Colonic mucosa (tissue), 4 donors: ENCODE data around the gene PCED1B. TPM values are rescaled to one million over a fixed set of nuclear protein-coding genes. Genes with fewer than 3 reads are reported as not detected.

Experiments
- DNase-seq: peaks from one replicate; pipeline ENCODE4 v3.0.0-alpha.2; 2020
- H3K27ac ChIP-seq: fragments of 200-600 bp; one replicate; pipeline ENCODE4 v1.8.0; 2021
- H3K27me3 ChIP-seq: fragments of 200-600 bp; one replicate; pipeline ENCODE4 v1.8.0; 2021
- H3K36me3 ChIP-seq: fragments of 200-600 bp; one replicate; pipeline ENCODE4 v1.8.0; 2021
- H3K4me1 ChIP-seq: fragments of 200-600 bp; one replicate; pipeline ENCODE4 v1.8.0; 2021; ENCODE audit warnings: mild to moderate bottlenecking
- H3K4me3 ChIP-seq: fragments of 200-600 bp; one replicate; pipeline ENCODE4 v1.8.0; 2021
- H3K9ac ChIP-seq, 2 donors: one replicate each; pipeline ENCODE4 v1.7.0; 2013; ENCODE audit warnings: control low read depth in 2 of 2, low read depth in 2 of 2, low read length in 2 of 2
- H3K9me3 ChIP-seq: fragments of 200-600 bp; one replicate; pipeline ENCODE4 v1.8.0; 2021
- CTCF ChIP-seq: fragments of 200-600 bp; IDR thresholded peaks from one replicate; pipeline ENCODE4 v1.8.0; 2022; ENCODE audit warnings: antibody characterized with exemption, mild to moderate bottlenecking
- intact Hi-C: fragments of 100-400 bp; cut with DNase I; formaldehyde crosslinking; loops from one replicate; pipeline ENCODE4 v1.14.1; 2022
- total RNA-seq, 2 donors: library from RNA; stranded (reverse); fragmentation: NEBNext Ultra II Directional in 1 of 2; extraction: Animal tissue kit (Norgen Biotek cat#: 25700) in 1 of 2; gene quantifications; one replicate each; pipeline ENCODE4 v1.2.1, GENCODE V29; 2021
- donor health status: healthy.
- donor health status: DM: no; HTN: no; CAD: no.
- donor health status: DM: no; HTN: no; CAD: no.

PCED1B gene
- total RNA-seq, 2 donors from 2014 or later, result 1.8 to 2.1 TPM

- DNase-seq, result no peak
- TF ChIP-seq CTCF, result no peak
- H3K4me1 ChIP-seq, result peaks cover 2% of the 10 kb centered on the region
Observed at GRCh38 chr12:47087088-47087688, 7.8 kb downstream of the PCED1B start.

GRCh38 chr12:47088021-47088944 lies 8.9 kb downstream of the PCED1B start:
- TF ChIP-seq CTCF, result no peak
- H3K9ac ChIP-seq, result no peak overlapping the region
- peaks cover 2% of the 10 kb centered on the region for H3K4me1 ChIP-seq
- intact Hi-C loops, result no loop called here
- H3K36me3 ChIP-seq, result no peaks in the 10 kb centered on the region
- no peaks in the 10 kb centered on the region for H3K27me3 ChIP-seq
- H3K27ac ChIP-seq, result peak overlapping the region; percentile 15
- H3K9me3 ChIP-seq, result no peaks in the 10 kb centered on the region
- H3K4me3 ChIP-seq, result no peak overlapping the region
- DNase-seq, result no peak

More at GRCh38 chr12:47087088-47087688, 7.8 kb downstream of the PCED1B start:
- Histone ChIP-seq H3K27me3 (no peaks in the 10 kb centered on the region), H3K36me3 (no peaks in the 10 kb centered on the region), H3K4me3 (no peak overlapping the region), H3K27ac (peak overlapping the region; percentile 15), H3K9ac (no peak overlapping the region), H3K9me3 (no peaks in the 10 kb centered on the region)
- intact Hi-C loops, result no loop called here

GRCh38 chr12:47091009-47091408 lies 11.6 kb downstream of the PCED1B start:
- no peak overlapping the region for H3K27ac ChIP-seq
- TF ChIP-seq CTCF, result no peak
- no peak overlapping the region for H3K9ac ChIP-seq
- H3K4me3 ChIP-seq, result no peak overlapping the region
- DNase-seq, result no peak
- no peaks in the 10 kb centered on the region for H3K9me3 ChIP-seq
- H3K4me1 ChIP-seq, result peaks cover 2% of the 10 kb centered on the region
- no peaks in the 10 kb centered on the region for H3K36me3 ChIP-seq
- intact Hi-C loops, result no loop called here
- H3K27me3 ChIP-seq, result no peaks in the 10 kb centered on the region

GRCh38 chr12:47094804-47095203 lies 15.4 kb downstream of the PCED1B start:
- Histone ChIP-seq H3K27ac (no peak overlapping the region), H3K4me3 (no peak overlapping the region), H3K27me3 (no peaks in the 10 kb centered on the region), H3K4me1 (no peaks in the 10 kb centered on the region), H3K9me3 (no peaks in the 10 kb centered on the region), H3K36me3 (no peaks in the 10 kb centered on the region), H3K9ac (no peak overlapping the region)
- no peak for DNase-seq
- intact Hi-C loops, result no loop called here
- TF ChIP-seq CTCF, result no peak

- no peak for TF ChIP-seq CTCF
Observed at GRCh38 chr12:47095446-47096236, 16.2 kb downstream of the PCED1B start.

More at GRCh38 chr12:47095446-47096236, 16.2 kb downstream of the PCED1B start:
- intact Hi-C loops, result no loop called here
- Histone ChIP-seq H3K27ac (no peak overlapping the region), H3K9me3 (no peaks in the 10 kb centered on the region), H3K27me3 (no peaks in the 10 kb centered on the region), H3K36me3 (no peaks in the 10 kb centered on the region), H3K4me1 (no peaks in the 10 kb centered on the region), H3K4me3 (no peak overlapping the region), H3K9ac (no peak overlapping the region)
- DNase-seq, result no peak
